Measurements from ENCODE around the gene LAGE3.

The LAGE3 gene

GRCh38 chrX:154463611-154464220, 15.4 kb downstream of the LAGE3 start:
- Histone ChIP-seq H3K27ac (replicated peaks) (no peak overlapping the region), H3K27me3 (ENCODE audit: insufficient read depth, poor library complexity, severe bottlenecking) (peaks cover under 1% of the 10 kb centered on the region), H3K4me3 (replicated peaks; ENCODE audit: insufficient read depth, low read length) (no peak overlapping the region)
- TF ChIP-seq POLR2AphosphoS5 (IDR thresholded peaks at IDR 0.05; ENCODE audit: low read depth): no peak
- no peak for TF ChIP-seq SPI1 (IDR thresholded peaks at IDR 0.05; ENCODE audit: borderline replicate concordance, low read depth)
- TF ChIP-seq CTCF (IDR thresholded peaks at IDR 0.05; ENCODE audit: insufficient read depth, low read length): no peak
- no peak for DNase-seq (ENCODE audit: low read depth in 1 of 2, low spot score in 1 of 2)

GRCh38 chrX:154462396-154462795, 16.7 kb downstream of the LAGE3 start:
- H3K4me3 ChIP-seq (replicated peaks; ENCODE audit: insufficient read depth, low read length): no peak overlapping the region
- no peak overlapping the region for H3K27ac ChIP-seq (replicated peaks)
- no peak for DNase-seq (ENCODE audit: low read depth in 1 of 2, low spot score in 1 of 2)
- no peak for TF ChIP-seq REST (IDR thresholded peaks at IDR 0.05; ENCODE audit: insufficient replicate concordance, low read depth)
- TF ChIP-seq GABPA (IDR thresholded peaks at IDR 0.05; ENCODE audit: low read depth): no peak
- TF ChIP-seq POLR2AphosphoS5 (IDR thresholded peaks at IDR 0.05; ENCODE audit: low read depth): no peak
- no peak for TF ChIP-seq CTCF (IDR thresholded peaks at IDR 0.05; ENCODE audit: insufficient read depth, low read length)
- no peak for TF ChIP-seq SPI1 (IDR thresholded peaks at IDR 0.05; ENCODE audit: borderline replicate concordance, low read depth)
- H3K27me3 ChIP-seq (ENCODE audit: insufficient read depth, poor library complexity, severe bottlenecking): peaks cover 4% of the 10 kb centered on the region

GRCh38 chrX:154460326-154460725, 18.8 kb downstream of the LAGE3 start:
- no peak for DNase-seq (ENCODE audit: low read depth in 1 of 2, low spot score in 1 of 2)
- peaks cover 4% of the 10 kb centered on the region for H3K27me3 ChIP-seq (ENCODE audit: insufficient read depth, poor library complexity, severe bottlenecking)
- no peak overlapping the region for H3K4me3 ChIP-seq (replicated peaks; ENCODE audit: insufficient read depth, low read length)
- TF ChIP-seq CTCF (IDR thresholded peaks at IDR 0.05; ENCODE audit: insufficient read depth, low read length): no peak
- TF ChIP-seq SPI1 (IDR thresholded peaks at IDR 0.05; ENCODE audit: borderline replicate concordance, low read depth): no peak
- no peak for TF ChIP-seq POLR2AphosphoS5 (IDR thresholded peaks at IDR 0.05; ENCODE audit: low read depth)
- no peak for TF ChIP-seq REST (IDR thresholded peaks at IDR 0.05; ENCODE audit: insufficient replicate concordance, low read depth)
- no peak for TF ChIP-seq GABPA (IDR thresholded peaks at IDR 0.05; ENCODE audit: low read depth)
- no peak overlapping the region for H3K27ac ChIP-seq (replicated peaks)

GRCh38 chrX:154459832-154460231, 19.2 kb downstream of the LAGE3 start:
- Histone ChIP-seq H3K4me3 (replicated peaks; ENCODE audit: insufficient read depth, low read length) (no peak overlapping the region), H3K27ac (replicated peaks) (no peak overlapping the region), H3K27me3 (ENCODE audit: insufficient read depth, poor library complexity, severe bottlenecking) (peaks cover 4% of the 10 kb centered on the region)
- DNase-seq (ENCODE audit: low read depth in 1 of 2, low spot score in 1 of 2): no peak
- TF ChIP-seq POLR2AphosphoS5 (IDR thresholded peaks at IDR 0.05; ENCODE audit: low read depth) (no peak), GABPA (IDR thresholded peaks at IDR 0.05; ENCODE audit: low read depth) (no peak), SPI1 (IDR thresholded peaks at IDR 0.05; ENCODE audit: borderline replicate concordance, low read depth) (no peak), CTCF (IDR thresholded peaks at IDR 0.05; ENCODE audit: insufficient read depth, low read length) (no peak), REST (IDR thresholded peaks at IDR 0.05; ENCODE audit: insufficient replicate concordance, low read depth) (no peak)

All from HL-60 (cell line).